GDM1 (cell line): Measurements from ENCODE around the gene WNT3A.

Experiments used
- DNase-seq: peaks from one replicate; lab custom pipeline; 2025; lab: John Stamatoyannopoulos, UW

Gene WNT3A

GRCh38 chr1:228070173-228070572, 63.4 kb downstream of the WNT3A start:
- no peak for DNase-seq

GRCh38 chr1:228070851-228071250, 64.1 kb downstream of the WNT3A start:
- DNase-seq = no peak

GRCh38 chr1:228071839-228072657, 65.2 kb downstream of the WNT3A start:
- no peak for DNase-seq

GRCh38 chr1:228072658-228073043, 65.9 kb downstream of the WNT3A start:
- DNase-seq = no peak

DNA sequence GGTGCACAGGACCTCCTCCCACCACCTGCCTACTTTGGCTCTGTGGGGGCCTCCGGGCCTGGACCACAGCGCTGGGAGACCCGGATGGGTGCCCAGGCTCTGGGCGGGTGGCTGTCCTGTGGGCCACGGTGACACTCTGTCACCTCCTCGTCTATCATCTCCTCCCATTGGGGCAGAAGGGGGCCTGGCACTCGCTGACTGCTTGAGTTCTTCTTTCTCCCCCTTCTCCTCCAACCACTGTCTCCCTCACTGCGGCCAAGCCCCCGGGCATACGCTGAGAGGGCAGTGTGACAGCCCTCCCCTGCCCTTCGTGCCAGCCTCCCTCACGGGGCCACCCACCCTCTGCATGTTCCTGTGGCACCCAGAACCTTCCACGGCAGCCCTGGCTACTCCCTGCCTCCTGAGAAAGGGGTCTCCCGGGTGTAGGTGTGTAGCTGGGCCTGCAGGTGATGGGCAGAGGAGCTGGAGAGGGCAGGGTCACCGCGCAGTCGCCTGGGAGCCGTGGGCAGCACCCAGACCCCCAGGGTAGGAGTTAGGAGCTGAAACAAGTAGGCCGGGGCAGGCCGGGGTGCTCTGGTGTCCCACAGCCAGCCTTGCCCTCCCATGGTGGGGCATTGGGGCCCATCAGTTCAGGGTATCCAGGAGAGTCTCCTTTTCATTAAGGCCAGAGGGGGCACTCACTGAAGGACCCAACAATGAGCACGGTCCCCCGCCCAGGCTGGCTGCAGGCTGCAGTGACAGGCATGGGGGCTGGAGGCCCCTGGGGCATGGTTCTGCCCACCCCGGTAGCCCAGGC, 66.5 kb downstream of the WNT3A start:
- no peak for DNase-seq

DNA sequence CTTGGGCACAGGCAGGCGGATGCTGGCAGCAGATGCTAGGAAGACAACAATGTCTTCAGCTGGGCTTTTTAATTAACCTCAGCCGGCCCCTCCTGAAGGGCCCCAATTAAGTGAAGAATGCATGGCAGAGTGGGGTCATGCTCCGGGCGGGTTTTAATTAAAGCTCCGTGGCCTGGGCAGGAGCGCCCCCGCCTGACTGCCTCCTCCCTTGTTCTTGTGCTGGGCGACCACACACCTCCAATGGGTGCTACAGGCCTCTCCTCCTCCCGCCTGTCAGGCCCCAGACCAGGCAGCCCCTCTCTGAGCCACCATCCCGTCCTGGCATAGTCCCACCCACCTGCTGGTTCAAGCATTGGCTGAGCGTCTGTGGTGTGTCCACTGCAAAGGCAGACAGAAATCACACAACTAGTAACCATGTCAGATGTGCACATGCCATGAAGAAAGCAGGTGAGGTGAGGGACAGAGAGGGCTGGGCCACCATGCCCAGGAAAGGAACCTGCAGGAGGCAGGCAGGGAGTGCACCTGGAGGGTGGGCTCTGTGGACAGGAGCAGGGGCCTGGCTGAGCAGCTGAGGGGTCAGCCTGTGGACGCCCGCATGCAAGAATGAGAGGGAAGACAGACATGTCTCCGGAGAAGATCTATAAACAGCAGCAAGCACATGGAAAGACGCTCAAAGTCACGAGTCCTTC, 67.2 kb downstream of the WNT3A start:
- no peak for DNase-seq

DNA sequence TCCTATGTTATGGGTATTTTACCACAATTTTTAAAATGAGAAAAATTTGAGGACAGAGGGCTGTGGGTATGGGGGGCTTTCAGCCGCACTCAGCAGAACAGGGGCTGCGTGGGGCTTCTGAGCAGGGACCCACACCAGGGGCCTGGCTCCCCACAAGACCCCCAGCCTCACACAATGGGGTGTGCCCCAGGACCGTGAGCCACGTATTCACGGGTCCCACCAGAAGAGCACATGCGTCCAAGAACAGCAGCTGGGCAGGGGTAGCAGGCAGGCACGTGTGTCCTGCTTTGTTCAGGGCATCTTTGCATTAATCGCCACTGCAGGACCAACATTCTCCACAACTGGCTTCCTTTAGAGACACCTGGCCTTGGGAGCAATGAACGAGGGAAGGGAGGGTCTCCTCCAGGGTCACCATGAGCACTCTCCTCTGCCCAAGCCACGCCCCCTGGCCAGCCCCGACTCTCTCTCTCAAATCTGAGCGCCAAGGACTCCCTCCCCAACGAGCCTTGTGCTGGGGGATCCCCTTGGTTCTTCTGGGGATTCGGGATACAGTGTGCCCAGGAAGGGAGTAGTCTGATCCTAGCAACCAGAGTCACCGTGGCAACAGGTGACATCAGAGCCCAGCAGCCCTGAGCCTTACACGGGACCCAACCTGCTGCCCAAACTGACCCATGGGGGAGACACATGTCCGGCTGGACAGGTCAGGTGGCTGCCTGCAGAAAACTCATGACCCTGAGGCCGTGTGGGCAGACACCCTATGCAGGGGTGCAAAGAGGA, 68.3 kb downstream of the WNT3A start:
- DNase-seq = no peak

- DNase-seq = no peak
Measured at GRCh38 chr1:228075801-228076271, 69.0 kb downstream of the WNT3A start.

- no peak for DNase-seq
Measured at GRCh38 chr1:228076796-228077430, 70.1 kb downstream of the WNT3A start.

DNA sequence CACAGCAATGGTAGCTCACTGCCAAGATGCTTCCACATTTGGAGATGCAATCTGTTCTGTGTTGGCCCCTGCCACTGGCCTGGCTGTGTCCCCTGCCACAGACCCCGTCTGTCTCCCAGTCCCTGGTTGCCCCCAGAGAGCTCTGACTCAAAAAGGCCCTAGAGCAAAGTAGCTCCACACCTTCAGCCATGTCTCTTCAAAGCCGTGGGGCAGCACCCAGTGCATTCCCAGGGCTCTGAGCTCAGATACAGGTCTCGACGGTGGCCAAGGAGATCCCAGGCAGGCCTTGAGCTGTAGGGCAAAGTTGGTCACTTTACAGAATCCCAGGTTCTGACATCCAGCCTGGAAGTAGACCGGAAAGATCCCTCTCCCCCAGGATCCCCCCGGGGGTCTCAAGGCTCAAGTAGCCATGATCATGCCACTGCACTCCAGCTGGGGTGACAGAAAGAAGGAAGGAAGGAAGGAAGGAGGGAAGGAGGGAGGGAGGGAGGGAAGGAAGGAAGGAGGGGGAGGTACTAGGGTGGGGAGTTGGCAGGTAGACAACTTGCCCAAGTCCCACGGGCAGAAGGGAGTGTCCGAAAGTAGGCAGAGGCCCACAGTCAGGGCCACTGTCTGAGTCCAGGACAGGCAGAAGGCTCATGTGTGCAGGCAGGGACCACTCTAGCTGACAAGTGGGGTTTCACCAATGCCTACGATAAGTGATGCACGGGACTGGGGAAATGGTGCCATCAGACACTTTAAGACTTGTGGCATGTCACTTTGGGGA, 71.0 kb downstream of the WNT3A start:
- DNase-seq = no peak

DNA sequence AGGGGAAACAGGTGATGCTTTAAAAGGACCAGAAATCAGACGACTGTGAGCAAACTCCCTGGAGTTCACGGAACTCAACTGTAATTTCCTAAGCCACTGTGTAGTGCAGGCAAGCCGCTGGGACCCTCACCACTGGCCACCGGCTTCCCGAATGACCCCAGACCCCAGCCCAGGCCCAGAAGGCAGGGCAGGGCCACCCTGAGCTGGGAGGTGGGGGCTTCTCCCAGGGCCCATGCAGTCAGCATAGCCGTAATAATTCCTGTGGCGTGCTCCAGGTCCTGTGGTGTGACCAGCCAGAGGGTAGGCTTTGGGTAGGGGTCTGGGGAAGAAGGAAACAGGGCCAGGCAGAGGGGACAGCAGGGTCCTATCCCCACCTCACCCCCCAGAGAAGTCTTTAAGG, 72.2 kb downstream of the WNT3A start:
- DNase-seq = no peak

- no peak for DNase-seq
Measured at GRCh38 chr1:228079601-228080263, 72.9 kb downstream of the WNT3A start.

GRCh38 chr1:228081144-228081543, 74.3 kb downstream of the WNT3A start:
- no peak for DNase-seq

DNA sequence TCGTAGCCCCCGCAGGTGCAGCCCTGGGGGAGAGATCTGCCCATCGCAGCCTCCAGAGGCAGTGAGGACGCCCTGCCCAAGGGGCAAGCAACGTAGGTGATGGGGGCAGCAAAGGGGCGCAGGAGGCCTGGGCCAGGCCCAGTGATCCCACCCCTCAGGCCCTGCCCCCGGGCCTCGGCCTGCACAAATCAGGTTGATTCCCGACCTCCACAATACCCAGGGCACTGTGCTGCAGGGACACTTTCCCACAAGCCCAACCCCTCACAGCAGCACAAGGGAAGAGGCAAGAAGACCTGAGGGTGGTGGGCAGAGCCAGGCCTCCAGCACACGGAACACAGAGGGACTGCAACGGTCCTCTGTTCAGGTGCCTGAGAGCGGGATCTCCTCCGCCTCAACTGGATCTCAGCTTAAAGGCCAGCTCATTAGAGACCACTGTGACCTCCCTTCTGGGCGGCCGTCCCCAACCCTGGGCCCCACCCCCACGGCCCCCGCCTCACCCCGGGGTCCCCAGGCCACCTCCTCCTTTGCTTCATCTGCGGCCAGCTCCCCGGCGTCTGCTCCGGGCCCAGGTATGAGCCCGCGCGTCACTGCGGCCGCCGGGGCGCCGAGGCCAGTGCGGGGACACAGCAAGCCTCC, 74.9 kb downstream of the WNT3A start:
- DNase-seq = no peak

DNA sequence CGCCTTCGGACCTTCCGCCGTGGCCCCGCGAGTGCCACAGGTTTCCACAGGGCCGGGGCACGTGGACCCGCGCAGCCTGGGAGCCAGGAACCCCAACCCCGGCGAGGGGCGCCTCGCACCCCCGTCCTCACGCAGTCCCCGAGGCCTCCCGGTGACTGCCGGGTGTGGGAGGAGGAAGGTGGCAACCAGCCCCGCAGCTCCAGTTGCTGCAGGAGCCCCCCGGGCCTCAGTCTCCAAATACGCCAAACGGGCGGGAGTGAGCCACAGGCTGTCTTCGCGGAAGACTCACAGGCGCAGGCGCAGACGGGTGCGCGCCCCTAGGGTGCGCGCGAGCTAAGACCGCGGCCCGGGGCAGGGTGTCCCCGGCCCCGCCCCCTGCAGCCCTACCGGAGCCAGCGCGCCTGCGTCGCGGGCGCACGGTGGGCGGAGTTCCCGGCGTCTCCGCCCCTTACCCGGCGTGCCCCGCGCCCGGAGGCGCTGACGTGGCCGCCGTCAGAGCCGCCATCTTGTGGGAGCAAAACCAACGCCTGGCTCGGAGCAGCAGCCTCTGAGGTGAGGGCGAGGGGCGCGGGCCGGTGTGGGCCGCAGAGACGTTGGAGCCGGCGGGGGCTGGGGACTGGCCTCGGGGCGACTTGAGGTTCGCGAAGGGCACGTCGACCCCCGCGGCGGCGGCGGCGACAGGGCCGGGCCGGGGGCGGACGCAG, 75.6 kb downstream of the WNT3A start, which contains the start of gene ARF1:
ARF1 (plus strand) TSS at position 495 of the 704 bp plus-strand sequence. CDS start 14,407 bp downstream, outside the sequence.
- DNase-seq = peak; percentile 93

- DNase-seq = no peak
Measured at GRCh38 chr1:228082918-228083870, 76.4 kb downstream of the WNT3A start.

GRCh38 chr1:228083871-228084278, 77.1 kb downstream of the WNT3A start:
- no peak for DNase-seq

DNA sequence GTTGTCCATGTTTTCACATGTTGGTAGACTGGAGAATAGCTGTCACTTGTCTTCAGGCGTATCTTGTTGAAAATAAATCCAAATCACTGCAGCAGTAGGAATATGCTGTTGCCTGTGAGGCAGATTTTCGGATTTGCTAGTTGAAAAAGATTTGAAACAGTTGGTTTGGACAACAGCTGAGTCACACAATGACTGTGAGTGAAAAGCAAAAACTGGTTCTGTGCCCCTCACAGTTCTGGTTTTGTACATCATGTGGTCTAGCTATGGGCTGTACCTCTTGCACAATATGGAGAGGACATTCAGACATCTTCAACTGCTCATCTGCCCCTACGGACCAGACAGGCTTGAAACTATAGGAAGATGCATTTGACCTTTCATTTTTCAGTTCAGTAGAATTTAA, 77.5 kb downstream of the WNT3A start:
- DNase-seq = no peak
